ENCODE results near the gene HEATR5B.

- TF ChIP-seq CTCF (IDR thresholded peaks at IDR 0.05) = no peak
- TF ChIP-seq POLR2A (IDR thresholded peaks at IDR 0.05) = no peak
These were observed 133.1 kb downstream of the HEATR5B start for GRCh38 chr2:36951027-36951518.
